K562 (cell line): ENCODE data around the gene DGAT2. TPM values are rescaled to one million over a fixed set of nuclear protein-coding genes. Genes with fewer than 3 reads are reported as not detected.

ENCODE experiments used
- ATAC-seq: fragments of 200-7000 bp; cut with Tn5 transposase; 3 replicates; pipeline ENCODE4 v1.9.1; 2020; ENCODE audit warnings: moderate library complexity
- BruUV-seq: library from RNA; stranded (reverse); fragments of 400-500 nt; replicated peaks from 2 replicates; lab custom pipeline; 2021; lab: Mats Ljungman, UMichigan
- CTCF ChIA-PET: fragments of 300-600 bp; formaldehyde crosslinking; extraction: SDS; loops from one replicate; lab custom pipeline; 2021; ENCODE audit warnings: low intra/inter-chr PET ratio; lab: Yijun Ruan, JAX
- POLR2A ChIA-PET: fragments of 300-600, 350-650 bp; sonication (Branson Sonifier 250); formaldehyde crosslinking; extraction: SDS; loops from one replicate; lab custom pipeline; 2021; ENCODE audit warnings: antibody characterized with exemption, inconsistent platforms; lab: Yijun Ruan, JAX
- DNase-seq, 4 experiments: peaks; one replicate each; pipeline versions ENCODE4 v3.0.0 to v3.0.0-alpha.2; 2011 to 2018; ENCODE audit warnings: low spot score in 3 of 4, mixed read lengths in 3 of 4; ENCODE audit errors: extremely low read depth in 1 of 4
- FAIRE-seq: peaks from 2 replicates; lab custom pipeline; 2011; peaks lifted over from hg19 to GRCh38; lab: Jason Lieb, UNC
- H2AFZ ChIP-seq: 2 replicates; pipeline ENCODE4 v1.6.0; 2011; ENCODE audit warnings: low read depth, low read length, control low read depth, inconsistent platforms
- H3K27ac ChIP-seq: fragments of 200-600 bp; 3 replicates; pipeline ENCODE4 v1.8.0; 2011; ENCODE audit warnings: low read depth, mild to moderate bottlenecking, control low read depth, inconsistent platforms, low read length, moderate library complexity, mixed read lengths; ENCODE audit errors: extremely low read depth
- H3K27me3 ChIP-seq, 2 experiments: fragments of 300-600 bp in 1 of 2; 2 replicates in 1 of 2; 3 replicates in 1 of 2; pipeline versions ENCODE4 v1.6.0 to v1.8.0; 2011; ENCODE audit warnings: inconsistent platforms in 2 of 2, low read length in 2 of 2, mild to moderate bottlenecking in 1 of 2, mixed read lengths in 1 of 2, moderate library complexity in 1 of 2; ENCODE audit not compliant: control insufficient read depth in 2 of 2, insufficient read depth in 2 of 2
- H3K36me3 ChIP-seq: fragments of 300-600 bp; 3 replicates; pipeline ENCODE4 v1.8.0; 2011; ENCODE audit warnings: mild to moderate bottlenecking, low read length, inconsistent platforms; ENCODE audit not compliant: control insufficient read depth, insufficient read depth
- H3K4me1 ChIP-seq, 2 experiments: fragments of 200-600 bp in 1 of 2; replicated peaks in 1 of 2; 2 replicates in 1 of 2; 3 replicates in 1 of 2; pipeline versions ENCODE4 v1.5.1 to v1.8.0; 2011; ENCODE audit warnings: inconsistent platforms in 2 of 2, low read length in 2 of 2, mild to moderate bottlenecking in 1 of 2, mixed read lengths in 1 of 2, moderate library complexity in 1 of 2; ENCODE audit not compliant: control insufficient read depth in 2 of 2, insufficient read depth in 2 of 2
- H3K4me2 ChIP-seq: 2 replicates; pipeline ENCODE4 v1.6.1; 2011; ENCODE audit warnings: low read length, control low read depth, inconsistent platforms, mixed read lengths; ENCODE audit not compliant: insufficient read depth
- H3K4me3 ChIP-seq: fragments of 200-600 bp; sonication (generic), shearing (Covaris generic); 2 replicates; pipeline ENCODE4 v1.5.1; 2016; ENCODE audit warnings: control low read depth, inconsistent platforms
- H3K79me2 ChIP-seq: fragments of 200-600 bp; 3 replicates; pipeline ENCODE4 v1.8.0; 2011; ENCODE audit warnings: low read length, inconsistent platforms; ENCODE audit not compliant: control insufficient read depth, insufficient read depth
- H3K9ac ChIP-seq, 2 experiments: 2 replicates each; pipeline versions ENCODE4 v1.6.0 to v1.6.1; 2011; ENCODE audit warnings: low read depth in 2 of 2, low read length in 2 of 2, control low read depth in 1 of 2, inconsistent platforms in 1 of 2, mild to moderate bottlenecking in 1 of 2, mixed read lengths in 1 of 2; ENCODE audit not compliant: insufficient read depth in 1 of 2
- H3K9me1 ChIP-seq: one replicate; pipeline ENCODE4 v1.6.0; 2011; ENCODE audit warnings: inconsistent platforms, mild to moderate bottlenecking, low read length, moderate library complexity; ENCODE audit not compliant: control insufficient read depth, insufficient read depth
- H3K9me3 ChIP-seq: replicated peaks from 2 replicates; pipeline ENCODE4 v1.5.1; 2011; ENCODE audit warnings: low read depth, low read length, inconsistent platforms; ENCODE audit not compliant: control insufficient read depth, insufficient read depth
- H4K20me1 ChIP-seq: replicated peaks from 2 replicates; pipeline ENCODE4 v1.6.1; 2011; ENCODE audit warnings: low read length, inconsistent platforms, mixed read lengths; ENCODE audit not compliant: control insufficient read depth, insufficient read depth
- BCOR ChIP-seq: fragments of 450-650 bp; IDR thresholded peaks from 2 replicates; pipeline ENCODE4 v1.6.1; 2016
- CTCF ChIP-seq, 3 experiments: IDR thresholded peaks in 2 of 3; conservative IDR thresholded peaks in 1 of 3; 2 replicates each; pipeline ENCODE4 v1.5.1; 2011 to 2012; ENCODE audit warnings: low read length in 3 of 3, mild to moderate bottlenecking in 3 of 3, control low read depth in 2 of 3, improper control_type of control experiment in 1 of 3, inconsistent platforms in 1 of 3, low read depth in 1 of 3, mixed read lengths in 1 of 3, moderate library complexity in 1 of 3; ENCODE audit not compliant: insufficient read depth in 2 of 3
- EP300 ChIP-seq: IDR thresholded peaks from 2 replicates; pipeline ENCODE4 v1.6.1; 2012; ENCODE audit warnings: low read length, improper control_type of control experiment
- ESRRA ChIP-seq: fragments of 450-650 bp; IDR thresholded peaks from 2 replicates; pipeline ENCODE4 v1.6.1; 2014; ENCODE audit warnings: low read depth, mild to moderate bottlenecking, moderate library complexity, borderline replicate concordance
- GTF2A2 ChIP-seq: IDR thresholded peaks from 2 replicates; pipeline ENCODE4 v1.6.1; 2016; ENCODE audit warnings: mild to moderate bottlenecking, missing genetic modification characterization, missing compliant biosample characterization
- HDAC2 ChIP-seq: fragments of 450-650 bp; IDR thresholded peaks from 2 replicates; pipeline ENCODE4 v1.6.1; 2016; ENCODE audit warnings: mild to moderate bottlenecking
- RBM15 ChIP-seq: fragments of 200-400 bp; formaldehyde crosslinking; IDR thresholded peaks from 2 replicates; pipeline ENCODE4 v1.6.1; 2018; ENCODE audit warnings: mild to moderate bottlenecking, low read length, moderate library complexity; ENCODE audit not compliant: insufficient read depth
- STAG1 ChIP-seq: sonication (generic); formaldehyde crosslinking; IDR thresholded peaks from 2 replicates; pipeline ENCODE4 v1.5.0; 2020; ENCODE audit warnings: missing genetic modification reagents, borderline replicate concordance
- TGIF2 ChIP-seq: sonication (generic); formaldehyde crosslinking; IDR thresholded peaks from 2 replicates; pipeline ENCODE4 v1.8.1; 2022; ENCODE audit warnings: mild to moderate bottlenecking, missing genetic modification reagents, moderate library complexity
- TSHZ1 ChIP-seq: fragments of 250-450 bp; sonication (Bioruptor Pico); IDR thresholded peaks from 2 replicates; pipeline ENCODE4 v1.4.0; 2020; ENCODE audit warnings: mild to moderate bottlenecking, moderate library complexity
- ZNF311 ChIP-seq: fragments of 250-450 bp; sonication (Bioruptor Pico); IDR thresholded peaks from 2 replicates; pipeline ENCODE4 v1.4.0; 2020; ENCODE audit warnings: mild to moderate bottlenecking, moderate library complexity
- WGBS: fragments of 100-300 bp; shearing (Covaris generic); methylation state at CpG from one replicate; pipeline ENCODE4 v1.1.6; 2016; ENCODE audit warnings: low coverage, mixed read lengths; ENCODE audit not compliant: insufficient coverage; ENCODE audit errors: missing lambda C conversion rate; 5-methylcytosine and 5-hydroxymethylcytosine counted together
- in situ Hi-C: fragments of 300-500 bp; cut with MboI; formaldehyde crosslinking; loops from 4 replicates; pipeline ENCODE4 v1.15.0; 2018; ENCODE audit warnings: inconsistent platforms, mixed read lengths
- intact Hi-C: fragments of 100-400 bp; cut with micrococcal nuclease; formaldehyde crosslinking; loops from 2 replicates; pipeline ENCODE4 v1.14.2; 2022
- polyA plus RNA-seq, 8 experiments: library from polyadenylated mRNA; depleted of rRNA in 4 of 8; stranded (reverse) in 5 of 8; unstranded in 3 of 8; fragments of >200 nt; fragmentation: Nextera tagmentation in 2 of 8; fragmentation: Illumina TruSeq in 1 of 8; extraction: Ambion mirVana in 2 of 8; extraction: Trizol in 1 of 8; gene quantifications; 2 replicates each; pipeline versions ENCODE4 v1.2.1 to v1.2.3, GENCODE V29; 2011 to 2014; ENCODE audit warnings: inconsistent platforms in 1 of 8, missing spikeins in 1 of 8
- total RNA-seq, 7 experiments: library from RNA; depleted of rRNA in 6 of 7; stranded (reverse); fragments of >200 nt in 6 of 7; fragmentation: Illumina TruSeq in 2 of 7; extraction: Trizol in 2 of 7; gene quantifications; 2 replicates each; pipeline versions ENCODE4 v1.2.1 to v1.2.3, GENCODE V29; 2011 to 2021; ENCODE audit warnings: low replicate concordance in 1 of 7

The DGAT2 gene
- total and polyA plus RNA-seq, 9 of the 15 experiments (the other 6 are each of a cell fraction or from before 2014, with no cell fraction given) = 0.68 to 2.8 (median 1.8) TPM

- BruUV-seq = no TSS peak
- Histone ChIP-seq H3K9me1 (no peaks in the 10 kb centered on the region), H3K4me3 (no peak overlapping the region), H3K9ac (no peak overlapping the region), H3K79me2 (no peaks in the 10 kb centered on the region), H3K4me2 (no peak overlapping the region), H3K4me1 (no peaks in the 10 kb centered on the region), H4K20me1 (no peaks in the 10 kb centered on the region), H3K36me3 (no peaks in the 10 kb centered on the region), H2AFZ (no peak overlapping the region), H3K27ac (no peak overlapping the region), H3K9me3 (no peaks in the 10 kb centered on the region), H3K27me3 (no peaks in the 10 kb centered on the region)
- ChIA-PET CTCF (no interaction called here), POLR2A (interaction anchor here (1.2 kb wide), 1 partner anchor 10 kb away, joined by 4 read pairs; no protein-coding TSS in a partner anchor)
- ATAC-seq (no peak), FAIRE-seq (no peak), DNase-seq (no peak)
- intact Hi-C loops = no loop called here
- in situ Hi-C loops = no loop called here
- TF ChIP-seq RBM15 (no peak), ESRRA (peak; percentile 95), BCOR (0 out of 2 replicates have a peak, but pooled peaks have one; percentile 22)
These were observed 8.3 kb upstream of the DGAT2 start for GRCh38 chr11:75760243-75760642.

- intact Hi-C loops = no loop called here
- no peak overlapping the region for H3K4me2 ChIP-seq
- H3K9ac ChIP-seq = peak overlapping the region in 1 of 2 experiments; percentile 29; a peak in 1 of 4 replicates
- H3K27ac ChIP-seq = no peak overlapping the region
- H4K20me1 ChIP-seq = no peaks in the 10 kb centered on the region
- WGBS = 19% methylated on average over 3 of the region's 3 CpGs
- H3K9me1 ChIP-seq = no peaks in the 10 kb centered on the region
- ChIA-PET POLR2A (no interaction called here), CTCF (no interaction called here)
- no peaks in the 10 kb centered on the region for H3K9me3 ChIP-seq
- H3K79me2 ChIP-seq = no peaks in the 10 kb centered on the region
- DNase-seq = no peak
- H2AFZ ChIP-seq = no peak overlapping the region
- no TSS peak for BruUV-seq
- no peaks in the 10 kb centered on the region for H3K4me1 ChIP-seq
- in situ Hi-C loops = no loop called here
- ATAC-seq = no peak
- no peak for FAIRE-seq
- no peaks in the 10 kb centered on the region for H3K27me3 ChIP-seq
- H3K36me3 ChIP-seq = no peaks in the 10 kb centered on the region
- H3K4me3 ChIP-seq = no peak overlapping the region
- no peak for TF ChIP-seq GTF2A2 (tag)
- no peak for TF ChIP-seq CTCF (IDR thresholded peaks at IDR 0.05 in 2 of 3, conservative IDR thresholded peaks at IDR 0.05 in 1 of 3; ENCODE audit: insufficient read depth in 2 of 3, low read depth in 1 of 3, low read length in 3 of 3)
- TF ChIP-seq ZNF311 (CRISPR knock-in tag) = no peak
- TF ChIP-seq HDAC2 = no peak
- no peak for TF ChIP-seq STAG1 (CRISPR knock-in tag)
- no peak for TF ChIP-seq TSHZ1
- TF ChIP-seq TGIF2 (CRISPR knock-in tag) = no peak
- TF ChIP-seq EP300 = no peak
These were observed 7.7 kb upstream of the DGAT2 start for GRCh38 chr11:75760710-75761493.
